GM12878 (cell line): ENCODE measurements around the gene XIRP1. TPM values are rescaled to one million over a fixed set of nuclear protein-coding genes. Genes with fewer than 3 reads are reported as not detected.

Experiments
- ASH2L ChIP-seq: fragments of 300-600, 200-600 bp; sonication (generic); IDR thresholded peaks from 2 replicates; pipeline ENCODE4 v1.6.1; 2017; ENCODE audit warnings: low read depth, mild to moderate bottlenecking, borderline replicate concordance
- ATF2 ChIP-seq: IDR thresholded peaks from 2 replicates; pipeline ENCODE4 v1.6.1; 2012; ENCODE audit warnings: low read length, inconsistent platforms
- CEBPB ChIP-seq, 2 experiments: fragments of 150-350 bp in 1 of 2; IDR thresholded peaks; 2 replicates each; pipeline ENCODE4 v1.6.1; 2012 to 2014; ENCODE audit warnings: low read depth in 2 of 2, low read length in 2 of 2, borderline replicate concordance in 1 of 2, inconsistent platforms in 1 of 2
- CHD4 ChIP-seq: fragments of 200-600 bp; sonication (generic); IDR thresholded peaks from 2 replicates; pipeline ENCODE4 v1.6.1; 2016; ENCODE audit warnings: mild to moderate bottlenecking
- CUX1 ChIP-seq: IDR thresholded peaks from 2 replicates; pipeline ENCODE4 v1.6.1; 2012; ENCODE audit warnings: improper control_type of control experiment, low read depth, low read length; ENCODE audit not compliant: insufficient replicate concordance
- E2F4 ChIP-seq: IDR thresholded peaks from 2 replicates; pipeline ENCODE4 v1.6.1; 2012; ENCODE audit warnings: low read depth, low read length, improper control_type of control experiment
- ESRRA ChIP-seq: IDR thresholded peaks from 2 replicates; pipeline ENCODE4 v1.6.1; 2012; ENCODE audit warnings: mild to moderate bottlenecking, low read length, improper control_type of control experiment
- HCFC1 ChIP-seq: fragments of 150-350 bp; IDR thresholded peaks from 2 replicates; pipeline ENCODE4 v1.6.1; 2014; ENCODE audit warnings: low read length
- IKZF1 ChIP-seq: fragments of 450-650 bp; conservative IDR thresholded peaks from 2 replicates; pipeline ENCODE4 v1.6.1; 2017; ENCODE audit warnings: antibody characterized with exemption, mild to moderate bottlenecking
- KAT2A ChIP-seq: conservative IDR thresholded peaks from 2 replicates; pipeline ENCODE4 v1.6.1; 2011; ENCODE audit warnings: low read depth, low read length; ENCODE audit not compliant: control insufficient read depth
- SUPT20H ChIP-seq: IDR thresholded peaks from 2 replicates; pipeline ENCODE4 v1.6.1; 2011; ENCODE audit warnings: low read depth, mild to moderate bottlenecking, low read length, moderate library complexity, borderline replicate concordance; ENCODE audit not compliant: control insufficient read depth
- ZNF274 ChIP-seq: IDR thresholded peaks from one replicate; pipeline ENCODE4 v1.8.0; 2011; ENCODE audit not compliant: insufficient read length, insufficient read depth
- ZNF687 ChIP-seq: fragments of 450-650 bp; IDR thresholded peaks from 2 replicates; pipeline ENCODE4 v1.6.1; 2017; ENCODE audit warnings: mild to moderate bottlenecking, moderate library complexity
- polyA plus RNA-seq, 11 experiments: library from polyadenylated mRNA; depleted of rRNA in 4 of 11; unstranded in 6 of 11; stranded (reverse) in 5 of 11; fragments of >200 nt; fragmentation: Nextera tagmentation in 4 of 11; fragmentation: Illumina TruSeq in 1 of 11; extraction: Ambion mirVana in 4 of 11; extraction: Trizol in 1 of 11; gene quantifications; 1 replicate in 1 of 11; 2 replicates in 10 of 11; pipeline versions ENCODE4 v1.2.1 to v1.2.3, GENCODE V29; 2011 to 2016; ENCODE audit warnings: inconsistent platforms in 2 of 11, missing spikeins in 2 of 11, low read depth in 1 of 11
- total RNA-seq, 4 experiments: library from RNA; depleted of rRNA in 3 of 4; stranded (reverse); fragments of >200 nt in 3 of 4; fragmentation: Illumina TruSeq in 1 of 4; extraction: Trizol in 1 of 4; gene quantifications; 2 replicates each; pipeline versions ENCODE4 v1.2.1 to v1.2.3, GENCODE V29; 2013 to 2021

XIRP1 gene
- total and polyA plus RNA-seq, 10 of the 15 experiments (the other 5 are each of a cell fraction or from before 2014, with no cell fraction given) = 0.03 to 0.38 (median 0.08) TPM; not detected in 1

GRCh38 chr3:39220407-39221140 is 28.2 kb upstream of the XIRP1 start (continued):
- TF ChIP-seq ZNF687 (no peak), ZNF274 (no peak), CUX1 (no peak), CHD4 (no peak), CEBPB (IDR thresholded peaks at IDR 0.05; ENCODE audit: borderline replicate concordance in 1 of 2, low read depth in 2 of 2, low read length in 2 of 2) (no peak), HCFC1 (no peak), E2F4 (no peak), KAT2A (no peak), SUPT20H (no peak), ESRRA (no peak), ATF2 (peak; percentile 16; the same call in 1 of the 2 replicates), IKZF1 (0 out of 2 replicates have a peak, but pooled peaks have one; percentile 10), ASH2L (no peak)
